ENCODE data around the gene TAOK3. TPM values are rescaled to one million over a fixed set of nuclear protein-coding genes. Genes with fewer than 3 reads are reported as not detected.

TAOK3 gene
- polyA plus RNA-seq, 3 donors: 19.7 to 58.3 (median 44.8) TPM

GRCh38 chr12:118102609-118103008 lies 270.1 kb downstream of the TAOK3 start:
- H3K4me2 ChIP-seq (replicated peaks; ENCODE audit: extremely low read depth, low read length, poor library complexity, severe bottlenecking): peak overlapping the region; percentile 97
- peak overlapping the region in 2 of 3 experiments; percentile 68 to 88 for H3K4me3 ChIP-seq (replicated peaks in 1 of 3; ENCODE audit: low read depth in 2 of 3, low read length in 3 of 3)

GRCh38 chr12:118102070-118102469 lies 270.6 kb downstream of the TAOK3 start:
- Histone ChIP-seq H3K4me3 (replicated peaks in 1 of 3; ENCODE audit: low read depth in 2 of 3, low read length in 3 of 3) (no peak overlapping the region), H3K4me2 (replicated peaks; ENCODE audit: extremely low read depth, low read length, poor library complexity, severe bottlenecking) (no peak overlapping the region), H3K9me3 (replicated peaks in 1 of 2; ENCODE audit: control insufficient read depth in 1 of 2, insufficient read depth in 1 of 2, low read length in 2 of 2) (no peaks in the 10 kb centered on the region), H3K36me3 (replicated peaks in 1 of 2; ENCODE audit: control insufficient read depth in 1 of 2, insufficient read depth in 2 of 2, low read length in 2 of 2) (no peaks in the 10 kb centered on the region), H3K27ac (ENCODE audit: low read depth in 1 of 2, low read length in 2 of 2) (no peak overlapping the region), H2AFZ (ENCODE audit: insufficient read depth, low read depth, low read length, poor library complexity, severe bottlenecking) (no peak overlapping the region), H3K9ac (ENCODE audit: insufficient read depth, low read length, poor library complexity, severe bottlenecking) (no peak overlapping the region), H3K79me2 (ENCODE audit: insufficient read depth, low read length) (no peaks in the 10 kb centered on the region), H3K27me3 (ENCODE audit: control insufficient read depth in 2 of 2, insufficient read depth in 2 of 2, low read length in 2 of 2) (peaks cover 0 to 4% of the 10 kb centered on the region in 2 donors), H4K20me1 (ENCODE audit: insufficient read depth, low read length) (no peaks in the 10 kb centered on the region), H3K4me1 (ENCODE audit: control insufficient read depth in 1 of 2, insufficient read depth in 2 of 2, low read length in 2 of 2) (peaks cover 11 to 14% of the 10 kb centered on the region in 2 donors)
- H3K4me1 Mint-ChIP-seq: peaks cover 12% of the 10 kb centered on the region
- intact Hi-C loops (cut with micrococcal nuclease): no loop called here
- no peaks in the 10 kb centered on the region for H3K9me3 Mint-ChIP-seq
- H3K4me3 Mint-ChIP-seq: no peak overlapping the region
- DNase-seq: no peak
- H3K27me3 Mint-ChIP-seq (ENCODE audit: low read depth in 3 of 3): peaks cover 7 to 13% (median 12%) of the 10 kb centered on the region in 3 donors
- no peak overlapping the region for H3K27ac Mint-ChIP-seq
- 97% methylated on average over 5 of the region's 6 CpGs for WGBS (ENCODE audit: insufficient coverage)
- peaks cover 0 to under 1% of the 10 kb centered on the region in 2 donors for H3K36me3 Mint-ChIP-seq
- no peak for TF ChIP-seq CTCF (IDR thresholded peaks at IDR 0.05)

More at GRCh38 chr12:118102609-118103008, 270.1 kb downstream of the TAOK3 start:
- Mint-ChIP-seq H3K36me3 (no peaks in the 10 kb centered on the region), H3K27me3 (ENCODE audit: low read depth in 3 of 3) (peaks cover 7 to 13% (median 12%) of the 10 kb centered on the region in 3 donors), H3K4me3 (peak overlapping the region; percentile 86 to 94), H3K9me3 (no peaks in the 10 kb centered on the region), H3K4me1 (peaks cover 12% of the 10 kb centered on the region), H3K27ac (peak overlapping the region in 1 of 7 donors; percentile 26)
- H3K27ac ChIP-seq (ENCODE audit: low read depth in 1 of 2, low read length in 2 of 2): no peak overlapping the region
- no peaks in the 10 kb centered on the region for H3K9me3 ChIP-seq (replicated peaks in 1 of 2; ENCODE audit: control insufficient read depth in 1 of 2, insufficient read depth in 1 of 2, low read length in 2 of 2)
- peaks cover 11 to 14% of the 10 kb centered on the region in 2 donors for H3K4me1 ChIP-seq (ENCODE audit: control insufficient read depth in 1 of 2, insufficient read depth in 2 of 2, low read length in 2 of 2)
- intact Hi-C loops (cut with micrococcal nuclease): no loop called here
- peaks cover 0 to 4% of the 10 kb centered on the region in 2 donors for H3K27me3 ChIP-seq (ENCODE audit: control insufficient read depth in 2 of 2, insufficient read depth in 2 of 2, low read length in 2 of 2)
- TF ChIP-seq CTCF (IDR thresholded peaks at IDR 0.05): no peak
- peak overlapping the region; percentile 92 for H2AFZ ChIP-seq (ENCODE audit: insufficient read depth, low read depth, low read length, poor library complexity, severe bottlenecking)
- H4K20me1 ChIP-seq (ENCODE audit: insufficient read depth, low read length): no peaks in the 10 kb centered on the region
- no peak for DNase-seq
- no peaks in the 10 kb centered on the region for H3K79me2 ChIP-seq (ENCODE audit: insufficient read depth, low read length)
- H3K36me3 ChIP-seq (replicated peaks in 1 of 2; ENCODE audit: control insufficient read depth in 1 of 2, insufficient read depth in 2 of 2, low read length in 2 of 2): no peaks in the 10 kb centered on the region
- 81% methylated on average over 3 of the region's 5 CpGs for WGBS (ENCODE audit: insufficient coverage)
- H3K9ac ChIP-seq (ENCODE audit: insufficient read depth, low read length, poor library complexity, severe bottlenecking): no peak overlapping the region

Measured in CD14-positive monocyte (primary cell).